Activated T-helper 1 cell treated with anti-CD3 and anti-CD28 coated beads, Interleukin-2, amount 50 U/mL, for 16 hours (primary cell): ENCODE measurements around the gene GRM8.

ENCODE experiments used
- DNase-seq, 2 donors: peaks; one replicate each; pipeline ENCODE4 v3.0.0-alpha.2; 2020; ENCODE audit warnings: low read depth in 1 of 2, low spot score in 1 of 2

Gene GRM8

GRCh38 chr7:127252778-127253280 lies at the start of gene GRM8:
Gene GRM8, minus strand, starts transcription at chr7:127252941.
- no peak for DNase-seq

DNA sequence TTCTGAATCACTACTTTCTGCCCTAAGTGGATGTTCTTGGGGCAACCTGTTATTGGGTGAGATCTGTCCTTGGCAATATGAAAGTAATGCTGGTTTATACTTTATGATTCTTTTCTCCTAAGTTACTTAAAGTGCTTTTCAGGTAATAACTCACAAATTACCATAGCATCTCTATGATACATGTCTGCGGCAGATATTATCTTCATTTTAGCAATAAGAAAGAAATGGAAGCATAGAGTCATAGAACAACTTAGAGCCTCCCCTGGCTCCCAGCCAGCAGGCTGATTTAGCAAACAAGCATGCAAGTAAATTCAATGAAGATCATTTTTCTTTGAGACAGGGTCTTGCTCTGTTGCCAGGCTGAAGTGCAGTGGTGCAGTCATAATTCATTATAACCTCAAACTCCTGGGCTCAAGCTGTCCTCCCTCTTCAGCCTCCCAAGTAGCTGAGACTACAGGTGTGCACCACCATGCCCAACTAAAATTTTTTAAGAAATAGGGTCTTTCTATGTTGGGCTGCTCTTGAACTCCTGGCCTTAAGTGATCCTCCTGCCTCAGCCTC lies 38.1 kb upstream of the GRM8 start:
- no peak for DNase-seq

DNA sequence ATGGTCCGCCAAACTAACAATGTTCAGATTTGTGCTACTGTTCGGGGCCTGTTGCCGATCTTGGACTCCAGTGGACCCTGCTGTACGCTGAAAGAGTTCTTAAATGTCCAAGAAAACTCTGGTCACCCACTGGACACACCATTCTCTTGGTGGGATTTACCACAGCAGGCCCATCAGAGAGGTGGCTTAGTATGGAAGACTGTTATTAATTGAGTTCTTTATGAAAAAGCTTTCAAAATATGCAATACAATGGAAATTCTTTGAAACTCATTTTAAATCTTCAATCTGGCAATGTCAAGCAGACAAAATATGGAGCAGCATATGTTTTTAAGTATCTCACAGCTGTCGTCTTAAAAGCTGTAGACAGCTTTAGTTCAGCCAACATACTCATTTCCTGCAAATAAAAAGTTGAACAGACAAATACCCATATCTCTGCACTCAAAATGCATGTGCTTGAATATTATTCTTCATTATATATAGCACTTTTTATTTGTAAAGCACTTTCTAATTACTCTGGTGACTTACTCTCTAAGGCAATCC lies 37.4 kb upstream of the GRM8 start:
- DNase-seq: no peak

GRCh38 chr7:127287133-127287532 lies 34.4 kb upstream of the GRM8 start:
- DNase-seq: no peak

DNA sequence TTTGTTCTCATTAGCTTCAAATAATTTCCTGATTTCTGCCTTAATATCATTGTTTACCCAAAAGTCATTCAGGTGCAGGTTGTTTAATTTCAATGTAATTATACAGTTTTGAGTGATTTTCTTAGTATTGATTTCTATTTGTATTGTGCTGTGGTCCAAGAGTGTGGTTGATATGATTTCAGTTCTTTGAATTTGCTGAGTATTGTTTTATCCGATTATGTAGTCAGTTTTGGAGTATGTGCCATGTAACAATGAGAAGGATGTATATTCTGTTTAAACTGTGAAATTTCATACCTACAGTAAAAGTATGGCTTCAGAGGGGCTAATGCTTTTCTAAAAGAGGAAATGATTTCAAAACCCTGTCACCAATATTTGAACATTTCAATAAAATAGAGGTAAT lies 17.4 kb upstream of the GRM8 start:
- no peak for DNase-seq

DNA sequence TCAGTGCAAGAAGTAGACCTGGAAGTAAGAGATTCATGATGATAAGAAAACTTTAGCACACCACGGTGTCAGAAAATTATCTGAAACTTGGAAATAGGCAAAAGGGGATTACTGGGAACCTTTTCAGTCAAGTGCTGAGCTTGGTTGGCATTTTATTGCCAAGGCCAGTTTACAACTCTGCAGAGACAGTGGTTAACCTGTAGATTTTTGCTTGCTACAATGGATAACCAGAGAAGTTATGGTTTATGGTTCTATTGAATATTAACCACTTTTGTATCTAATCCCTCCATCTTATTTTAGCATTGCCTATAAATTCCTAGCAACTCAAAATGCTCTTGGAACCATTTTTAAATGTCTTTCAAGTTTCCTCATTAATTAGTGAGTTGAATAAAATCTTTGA lies 13.3 kb upstream of the GRM8 start:
- DNase-seq: no peak

DNA sequence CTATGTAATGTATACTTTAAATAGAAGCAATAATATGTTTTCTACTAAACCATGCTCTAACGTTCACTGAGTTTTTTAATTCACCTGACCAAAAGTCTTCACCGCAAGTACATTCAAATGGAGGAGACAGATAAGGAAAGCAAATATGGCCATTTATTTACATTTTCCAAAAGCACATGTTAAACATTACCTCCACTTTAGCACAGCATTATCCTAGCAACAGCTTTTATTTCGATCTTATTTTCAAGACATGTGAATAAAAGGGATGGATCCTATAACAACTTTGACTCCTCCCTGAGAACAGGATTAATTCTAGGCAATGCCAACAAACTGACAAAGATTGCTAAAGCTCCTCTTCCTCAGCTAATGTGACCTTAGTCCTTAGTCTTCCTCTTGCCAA lies 11.5 kb upstream of the GRM8 start:
- no peak for DNase-seq

- DNase-seq: no peak
Observed at GRCh38 chr7:127258111-127258510, 5.4 kb upstream of the GRM8 start.

DNA sequence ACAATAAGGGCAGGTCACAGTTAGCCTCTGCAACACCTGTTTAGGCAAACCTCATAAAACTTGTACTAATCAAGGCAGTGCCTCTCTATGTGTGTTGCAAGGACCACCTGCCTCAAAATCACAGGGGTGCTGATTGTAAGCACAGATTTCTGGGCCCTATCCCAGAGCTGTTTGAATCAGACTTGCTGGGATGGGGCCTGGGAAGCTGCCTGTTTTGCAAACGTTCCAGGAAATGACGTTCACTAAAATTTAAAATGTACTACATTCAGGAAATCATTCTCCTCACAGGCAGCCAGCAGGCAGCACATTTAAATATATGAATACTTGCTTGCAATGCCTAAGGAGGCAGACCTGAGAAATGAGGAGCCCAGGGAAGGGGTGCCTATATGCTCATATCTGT lies 4.3 kb upstream of the GRM8 start:
- no peak for DNase-seq

DNA sequence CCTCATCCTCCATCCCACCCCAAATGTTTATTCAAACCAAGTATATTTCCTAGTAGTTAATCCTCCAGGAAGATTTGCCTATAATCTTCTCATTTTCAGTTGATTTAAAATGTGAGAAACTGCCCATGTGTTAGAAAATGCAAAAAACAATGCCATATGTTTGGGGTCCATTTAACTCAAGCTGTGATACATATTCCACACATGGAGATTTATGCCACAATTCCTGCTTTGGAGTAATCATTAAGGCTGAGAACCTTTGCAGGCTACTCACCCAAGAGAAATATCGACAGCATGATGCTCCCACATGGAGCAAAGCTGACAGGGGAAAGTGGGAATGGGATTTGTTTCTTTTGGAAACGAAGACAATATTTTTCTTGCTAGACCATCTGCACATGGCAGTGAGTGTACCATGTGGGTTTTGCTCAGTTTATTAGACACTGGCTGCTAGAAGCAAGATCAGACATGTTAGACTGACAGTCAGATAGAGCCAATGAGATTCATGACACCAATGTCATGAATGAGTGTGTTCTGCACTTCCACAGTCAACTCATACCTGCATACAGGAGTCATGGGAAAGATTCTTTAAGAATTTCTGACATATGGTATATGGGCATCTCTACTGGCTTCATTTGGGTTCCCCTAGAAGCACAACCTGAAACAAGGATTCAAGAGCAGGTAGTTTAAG lies 3.4 kb upstream of the GRM8 start:
- no peak for DNase-seq

DNA sequence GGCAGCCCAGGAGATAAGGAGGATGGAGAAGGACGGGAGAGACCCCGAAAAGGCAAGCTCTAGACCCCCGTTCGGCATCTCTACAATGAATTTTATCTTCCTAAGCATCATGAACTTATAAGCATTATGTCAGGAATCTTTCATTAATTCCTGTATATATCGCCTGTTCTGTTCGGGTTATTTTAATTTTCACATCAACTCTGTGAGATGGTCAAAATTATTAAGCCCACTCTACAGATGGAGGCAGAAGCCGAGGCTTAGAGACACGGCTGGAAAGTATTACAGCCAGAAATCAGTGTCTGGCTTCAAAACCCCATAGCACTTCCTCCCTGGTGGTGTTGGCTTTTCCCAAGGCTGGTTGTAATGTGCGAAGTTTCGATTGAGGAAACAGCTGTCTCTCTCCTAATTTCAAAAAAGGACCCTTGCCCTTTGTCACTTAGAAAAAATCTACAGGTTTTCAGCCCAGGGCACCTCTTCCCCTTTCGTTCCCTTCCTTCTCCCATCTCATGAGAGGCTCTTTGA lies 1.5 kb upstream of the GRM8 start:
- DNase-seq: no peak

DNA sequence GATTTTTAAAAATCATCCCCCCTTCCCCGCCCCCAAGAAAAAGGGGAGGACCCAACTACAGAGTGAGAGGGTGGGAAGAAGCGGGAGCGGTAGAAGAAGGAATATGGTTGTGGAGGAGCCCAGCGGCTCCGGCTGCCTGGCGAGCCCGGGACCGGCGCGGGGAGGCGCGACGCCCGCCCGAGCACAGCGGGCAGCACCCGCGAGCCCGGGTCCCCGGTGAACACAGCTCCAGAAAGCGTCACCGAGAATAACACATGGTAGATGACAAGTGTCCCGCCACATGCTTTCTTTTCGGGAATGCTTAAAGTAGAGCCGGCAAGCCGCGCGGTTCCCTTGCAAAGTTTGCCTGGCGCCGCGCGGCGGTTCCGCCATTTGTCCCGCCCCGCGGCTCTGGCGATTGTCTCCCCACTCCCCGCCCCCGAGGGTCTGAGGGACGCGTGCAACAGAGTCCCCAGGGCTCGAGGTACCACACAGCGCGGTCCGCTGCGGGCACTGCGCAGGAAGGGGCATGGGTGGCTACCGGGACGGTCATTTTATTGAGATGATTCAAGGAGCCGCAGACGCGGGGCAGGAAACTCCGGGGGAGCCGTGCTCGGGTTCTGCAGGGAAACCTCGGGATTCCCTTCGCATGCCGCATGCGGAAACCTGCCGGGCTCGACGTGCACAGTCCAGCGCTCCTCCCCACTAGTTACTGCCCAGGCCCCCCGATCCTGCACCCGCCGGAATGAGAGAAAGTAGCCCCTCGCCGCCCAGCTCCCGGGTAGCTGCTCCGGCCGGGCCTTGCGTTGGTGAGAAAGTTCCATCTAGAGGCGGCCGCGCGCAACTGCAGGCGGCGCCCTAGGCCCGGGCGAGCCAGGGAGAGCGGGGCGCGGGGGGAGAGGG lies 781 bp upstream of the GRM8 start:
- peak in 1 of 2 donors; percentile 30 for DNase-seq

GRCh38 chr7:127252377-127252713 lies 396 bp downstream of the GRM8 start:
- DNase-seq: no peak

GRCh38 chr7:127251465-127252376 lies 1.0 kb downstream of the GRM8 start:
- no peak for DNase-seq

- no peak for DNase-seq
Observed at GRCh38 chr7:127251036-127251464, 1.7 kb downstream of the GRM8 start.

DNA sequence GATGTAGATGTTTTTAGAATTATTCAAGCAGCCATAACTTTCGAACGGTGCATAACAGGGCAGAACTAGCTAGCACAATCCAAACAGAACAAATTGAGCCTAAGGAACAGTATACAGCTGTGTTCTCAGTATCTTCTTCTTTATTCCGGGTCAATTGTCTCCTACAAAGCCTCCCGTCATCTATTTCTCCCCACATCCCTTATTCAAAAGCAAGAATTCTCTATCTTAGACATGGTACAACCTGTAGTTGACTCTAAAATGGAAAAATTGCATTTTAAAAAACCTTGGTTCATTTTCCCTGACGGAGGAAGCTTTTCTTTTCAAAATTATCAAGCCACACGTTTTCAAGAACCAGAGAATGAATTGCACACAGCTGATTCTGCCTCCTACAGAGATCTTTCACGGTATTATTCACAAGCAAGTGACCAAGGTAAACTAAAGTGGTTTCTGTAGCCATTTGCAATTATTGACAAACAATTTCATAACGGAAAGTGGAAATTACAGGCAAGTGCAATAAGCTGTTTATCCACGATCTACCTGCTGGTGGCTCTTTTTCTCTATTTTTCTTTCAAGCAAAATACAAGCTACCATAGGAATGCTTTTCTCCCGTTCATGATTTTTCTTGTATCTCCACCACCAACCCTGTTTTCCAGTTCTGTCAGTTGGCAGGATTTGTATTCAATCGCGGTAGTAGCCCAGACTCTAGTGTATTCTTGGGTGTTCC lies 2.3 kb downstream of the GRM8 start:
- no peak for DNase-seq

GRCh38 chr7:127245607-127246006 lies 7.1 kb downstream of the GRM8 start:
- DNase-seq: no peak

DNA sequence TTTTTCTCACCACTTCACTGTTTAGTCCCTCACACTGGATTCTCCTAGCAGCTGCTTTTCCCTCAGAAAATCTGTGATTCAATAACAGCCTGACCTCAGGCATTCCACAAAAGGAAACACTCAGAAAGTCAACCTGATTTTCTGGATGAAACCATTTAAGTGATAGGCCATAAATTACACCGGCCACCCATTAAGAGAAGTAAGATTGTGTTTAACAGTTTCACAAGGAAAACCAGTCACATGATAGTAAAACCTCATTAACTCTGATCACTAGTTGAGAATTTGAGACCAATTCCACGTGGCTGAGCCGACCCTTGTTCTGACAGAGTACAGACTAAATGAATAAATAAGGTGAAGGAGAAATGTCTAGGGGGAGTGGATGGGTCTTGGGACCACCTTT lies 7.7 kb downstream of the GRM8 start:
- no peak for DNase-seq

- no peak for DNase-seq
Observed at GRCh38 chr7:127239814-127240213, 12.9 kb downstream of the GRM8 start.

GRCh38 chr7:127233630-127234029 lies 19.1 kb downstream of the GRM8 start:
- DNase-seq: no peak
